Osteocyte (in vitro differentiated cells): ENCODE data around the gene OSBPL5. TPM values are rescaled to one million over a fixed set of nuclear protein-coding genes. Genes with fewer than 3 reads are reported as not detected.

ENCODE experiments used
- DNase-seq: peaks from one replicate; pipeline ENCODE4 v3.0.0; 2021; ENCODE audit warnings: mixed read lengths; ENCODE audit not compliant: unreplicated experiment; ENCODE audit errors: extremely low spot score
- H3K27ac Mint-ChIP-seq: one replicate; pipeline ENCODE4 v1.8.0; 2021; ENCODE audit warnings: mild to moderate bottlenecking, mixed read lengths; ENCODE audit not compliant: unreplicated experiment
- H3K27me3 Mint-ChIP-seq: one replicate; pipeline ENCODE4 v1.8.0; 2021; ENCODE audit warnings: mixed read lengths; ENCODE audit not compliant: unreplicated experiment
- H3K36me3 Mint-ChIP-seq: one replicate; pipeline ENCODE4 v1.8.0; 2021; ENCODE audit warnings: mixed read lengths; ENCODE audit not compliant: unreplicated experiment
- H3K4me1 Mint-ChIP-seq: one replicate; pipeline ENCODE4 v1.8.0; 2021; ENCODE audit warnings: mixed read lengths; ENCODE audit not compliant: unreplicated experiment
- H3K4me3 Mint-ChIP-seq: one replicate; pipeline ENCODE4 v1.8.0; 2021; ENCODE audit warnings: mild to moderate bottlenecking, moderate library complexity, mixed read lengths; ENCODE audit not compliant: unreplicated experiment
- H3K9me3 Mint-ChIP-seq: one replicate; pipeline ENCODE4 v1.8.0; 2021; ENCODE audit warnings: mixed read lengths; ENCODE audit not compliant: unreplicated experiment
- total RNA-seq: library from RNA; stranded (reverse); gene quantifications from 2 replicates; pipeline ENCODE4 v1.2.1, GENCODE V29; 2021
- TF ChIP-seq, protein P1 (sequence below): fragments of 200-600 bp; sonication (generic); IDR thresholded peaks from 2 replicates; pipeline ENCODE4 v1.5.0; 2021; ENCODE audit warnings: antibody characterized with exemption, mild to moderate bottlenecking, moderate library complexity

The OSBPL5 gene
- total RNA-seq, 1 donor from 2014 or later: 47.9 TPM

DNA sequence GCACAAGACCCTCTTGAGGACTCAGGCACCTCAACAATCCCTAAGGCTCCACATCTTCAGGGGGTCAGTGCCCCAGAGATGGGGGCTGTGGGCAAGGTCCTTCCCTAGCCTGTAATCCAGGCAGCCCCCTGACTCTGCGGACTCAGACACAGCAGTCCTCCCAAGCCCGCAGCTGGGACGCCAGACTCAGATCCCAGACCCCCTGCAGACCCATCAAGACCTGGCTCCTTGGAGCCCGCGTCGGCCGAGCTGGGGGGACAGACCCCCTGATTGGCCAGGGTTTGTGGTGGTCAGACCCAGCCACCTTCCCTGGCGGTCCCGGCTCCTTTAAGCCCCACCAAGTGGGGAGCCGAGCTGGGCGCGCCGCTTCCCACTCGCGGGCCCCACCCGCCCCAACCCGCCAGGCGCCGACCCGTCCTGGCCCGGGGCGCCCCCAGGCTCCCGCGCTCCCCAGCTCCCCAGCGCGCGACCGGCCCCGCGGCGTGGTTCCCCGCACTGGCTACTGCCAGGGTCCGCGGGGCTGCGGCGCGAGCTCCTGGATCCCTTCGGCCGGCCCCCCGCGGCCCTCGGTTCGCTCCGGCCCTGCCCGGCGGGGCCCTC is 458 bp downstream of the OSBPL5 start:
- no peaks in the 10 kb centered on the region for H3K36me3 Mint-ChIP-seq
- peak overlapping the region; percentile 80 for H3K4me3 Mint-ChIP-seq
- no peaks in the 10 kb centered on the region for H3K27me3 Mint-ChIP-seq
- TF ChIP-seq, protein P1, sequence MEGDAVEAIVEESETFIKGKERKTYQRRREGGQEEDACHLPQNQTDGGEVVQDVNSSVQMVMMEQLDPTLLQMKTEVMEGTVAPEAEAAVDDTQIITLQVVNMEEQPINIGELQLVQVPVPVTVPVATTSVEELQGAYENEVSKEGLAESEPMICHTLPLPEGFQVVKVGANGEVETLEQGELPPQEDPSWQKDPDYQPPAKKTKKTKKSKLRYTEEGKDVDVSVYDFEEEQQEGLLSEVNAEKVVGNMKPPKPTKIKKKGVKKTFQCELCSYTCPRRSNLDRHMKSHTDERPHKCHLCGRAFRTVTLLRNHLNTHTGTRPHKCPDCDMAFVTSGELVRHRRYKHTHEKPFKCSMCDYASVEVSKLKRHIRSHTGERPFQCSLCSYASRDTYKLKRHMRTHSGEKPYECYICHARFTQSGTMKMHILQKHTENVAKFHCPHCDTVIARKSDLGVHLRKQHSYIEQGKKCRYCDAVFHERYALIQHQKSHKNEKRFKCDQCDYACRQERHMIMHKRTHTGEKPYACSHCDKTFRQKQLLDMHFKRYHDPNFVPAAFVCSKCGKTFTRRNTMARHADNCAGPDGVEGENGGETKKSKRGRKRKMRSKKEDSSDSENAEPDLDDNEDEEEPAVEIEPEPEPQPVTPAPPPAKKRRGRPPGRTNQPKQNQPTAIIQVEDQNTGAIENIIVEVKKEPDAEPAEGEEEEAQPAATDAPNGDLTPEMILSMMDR: no peak
- peak overlapping the region; percentile 44 for H3K27ac Mint-ChIP-seq
- no peak for DNase-seq
- H3K4me1 Mint-ChIP-seq: peaks cover 58% of the 10 kb centered on the region
- H3K9me3 Mint-ChIP-seq: no peaks in the 10 kb centered on the region

DNA sequence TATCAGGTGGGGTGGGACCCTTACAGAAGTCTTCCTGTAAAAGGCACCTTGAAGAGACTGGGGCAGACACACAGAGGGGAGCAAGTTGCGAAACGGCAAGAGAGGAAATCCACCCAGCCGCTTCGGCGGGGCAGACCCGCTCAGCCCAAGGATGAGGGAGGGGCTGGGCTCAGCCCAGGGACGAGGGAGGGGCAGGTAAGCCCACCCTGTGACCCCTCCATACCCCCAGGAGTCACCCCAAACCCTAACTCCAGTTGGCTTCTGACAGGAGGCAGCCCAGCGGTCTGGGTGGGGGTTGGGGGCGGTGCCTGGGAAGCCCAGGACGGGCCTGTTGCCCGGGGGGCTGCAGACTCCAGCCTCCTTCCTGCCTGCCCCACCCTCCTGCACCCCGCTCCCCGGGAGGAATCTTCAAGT is 965 bp downstream of the OSBPL5 start:
- no peaks in the 10 kb centered on the region for H3K9me3 Mint-ChIP-seq
- H3K36me3 Mint-ChIP-seq: no peaks in the 10 kb centered on the region
- H3K4me1 Mint-ChIP-seq: peaks cover 58% of the 10 kb centered on the region
- TF ChIP-seq, protein P1: no peak
- H3K27ac Mint-ChIP-seq: peak overlapping the region; percentile 44
- H3K27me3 Mint-ChIP-seq: no peaks in the 10 kb centered on the region
- H3K4me3 Mint-ChIP-seq: peak overlapping the region; percentile 80
- no peak for DNase-seq

DNA sequence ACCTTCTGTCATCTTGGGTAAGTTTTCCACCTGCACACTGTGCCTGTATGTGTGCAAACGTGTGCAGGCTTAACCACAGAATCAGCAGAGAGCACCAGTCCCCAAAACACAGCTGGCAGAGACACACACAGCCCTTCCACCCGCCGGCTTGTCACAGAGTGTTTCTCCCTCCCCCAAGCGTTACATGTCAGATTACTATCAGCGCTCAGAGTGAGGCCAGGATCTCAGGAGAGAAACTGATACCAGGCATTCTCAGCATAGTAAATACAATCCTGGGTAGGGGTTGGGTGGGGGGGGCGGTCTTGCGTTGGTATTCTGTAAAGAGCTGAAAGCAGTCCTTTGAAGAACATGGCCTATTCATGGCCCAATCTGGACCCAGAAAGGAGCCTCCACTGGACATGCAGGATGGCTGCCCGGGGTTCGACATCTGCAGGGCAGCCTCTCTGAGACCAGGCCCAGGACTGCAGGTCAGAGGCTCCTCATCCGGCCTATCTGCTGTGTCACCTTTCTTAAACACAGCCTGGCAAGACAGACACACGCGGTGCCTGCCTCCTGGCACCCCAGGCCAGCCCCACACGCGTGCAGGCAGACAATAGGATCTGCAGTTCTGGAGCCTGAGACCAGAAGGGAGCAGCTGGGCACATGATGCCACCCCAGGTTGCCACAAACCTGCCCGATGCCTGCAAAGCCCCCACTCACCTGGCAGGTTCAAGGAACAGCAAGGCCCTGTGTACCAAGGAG is 1.7 kb downstream of the OSBPL5 start:
- no peaks in the 10 kb centered on the region for H3K27me3 Mint-ChIP-seq
- no peaks in the 10 kb centered on the region for H3K9me3 Mint-ChIP-seq
- H3K4me1 Mint-ChIP-seq: peaks cover 62% of the 10 kb centered on the region
- peak overlapping the region; percentile 40 for H3K27ac Mint-ChIP-seq
- TF ChIP-seq, protein P1: no peak
- no peak for DNase-seq
- H3K36me3 Mint-ChIP-seq: no peaks in the 10 kb centered on the region
- H3K4me3 Mint-ChIP-seq: peak overlapping the region; percentile 80

DNA sequence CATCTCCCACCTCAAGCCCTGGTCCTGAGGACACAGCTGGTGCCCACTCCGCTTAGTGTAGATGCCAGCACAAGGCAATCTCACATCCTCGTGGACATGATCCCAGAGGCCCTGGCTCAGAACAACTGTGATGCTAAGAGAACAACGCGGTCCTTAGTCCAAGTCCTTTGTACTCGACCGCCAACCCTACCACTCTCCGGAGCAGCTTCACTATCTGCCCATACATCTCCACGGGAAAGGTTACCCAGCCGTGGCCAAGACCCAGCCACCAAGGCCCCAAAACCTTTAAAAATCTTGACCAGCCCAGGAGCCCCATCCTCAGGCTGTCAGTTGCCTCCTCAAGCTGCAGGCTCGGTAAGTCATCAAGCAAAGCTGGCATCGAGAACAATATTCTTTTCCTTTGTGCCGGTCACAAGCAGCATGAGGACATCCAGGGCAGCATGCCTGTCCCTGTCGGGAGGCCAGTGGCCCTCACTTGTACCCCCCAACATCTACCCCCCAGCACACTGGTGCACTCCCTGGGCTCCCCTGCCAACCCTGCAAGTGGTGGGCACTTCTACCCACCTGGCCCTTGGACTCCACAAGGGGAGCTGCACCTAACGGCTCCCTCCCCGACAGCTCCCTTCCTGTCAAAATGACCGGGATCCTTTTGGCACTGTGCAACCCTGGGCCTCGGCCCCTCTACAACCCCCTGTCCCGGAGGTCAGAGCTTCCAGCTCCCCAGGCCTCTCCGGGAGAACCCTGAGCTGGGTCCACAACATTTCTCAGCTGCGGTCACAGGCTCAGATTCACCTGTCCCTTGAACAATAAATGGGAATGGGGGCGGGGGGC is 2.5 kb downstream of the OSBPL5 start:
- Mint-ChIP-seq H3K27ac (peak overlapping the region; percentile 3), H3K4me3 (peak overlapping the region; percentile 47), H3K4me1 (peaks cover 68% of the 10 kb centered on the region), H3K9me3 (no peaks in the 10 kb centered on the region), H3K36me3 (no peaks in the 10 kb centered on the region), H3K27me3 (no peaks in the 10 kb centered on the region)
- no peak for DNase-seq
- TF ChIP-seq, protein P1: no peak
